BLaER1 (cell line): Measurements from ENCODE around the gene MAB21L4.
A peak's percentile ranks its signal among the peaks of the same experiment; 100 is the strongest.

Experiments
- H3K27ac ChIP-seq: shearing (Covaris generic); formaldehyde crosslinking; 2 replicates; pipeline ENCODE4 v1.8.1; 2022
- H3K27me3 ChIP-seq: shearing (Covaris generic); formaldehyde crosslinking; 2 replicates; pipeline ENCODE4 v1.8.1; 2022
- H3K36me3 ChIP-seq: shearing (Covaris generic); formaldehyde crosslinking; 2 replicates; pipeline ENCODE4 v1.8.1; 2022
- H3K4me1 ChIP-seq: shearing (Covaris generic); formaldehyde crosslinking; 2 replicates; pipeline ENCODE4 v1.8.1; 2022
- H3K4me2 ChIP-seq: shearing (Covaris generic); formaldehyde crosslinking; 2 replicates; pipeline ENCODE4 v1.8.1; 2022
- H3K4me3 ChIP-seq: shearing (Covaris generic); formaldehyde crosslinking; 2 replicates; pipeline ENCODE4 v1.8.1; 2022
- H3K9ac ChIP-seq: shearing (Covaris generic); formaldehyde crosslinking; 2 replicates; pipeline ENCODE4 v1.8.1; 2022
- H3K9me3 ChIP-seq: shearing (Covaris generic); formaldehyde crosslinking; 2 replicates; pipeline ENCODE4 v1.8.1; 2022
- H4K20me1 ChIP-seq: shearing (Covaris generic); formaldehyde crosslinking; 2 replicates; pipeline ENCODE4 v1.8.1; 2022
- Cebpa-rat ChIP-seq: shearing (Covaris generic); IDR thresholded peaks from 2 replicates; pipeline ENCODE4 v1.8.1; 2022

The MAB21L4 gene

DNA sequence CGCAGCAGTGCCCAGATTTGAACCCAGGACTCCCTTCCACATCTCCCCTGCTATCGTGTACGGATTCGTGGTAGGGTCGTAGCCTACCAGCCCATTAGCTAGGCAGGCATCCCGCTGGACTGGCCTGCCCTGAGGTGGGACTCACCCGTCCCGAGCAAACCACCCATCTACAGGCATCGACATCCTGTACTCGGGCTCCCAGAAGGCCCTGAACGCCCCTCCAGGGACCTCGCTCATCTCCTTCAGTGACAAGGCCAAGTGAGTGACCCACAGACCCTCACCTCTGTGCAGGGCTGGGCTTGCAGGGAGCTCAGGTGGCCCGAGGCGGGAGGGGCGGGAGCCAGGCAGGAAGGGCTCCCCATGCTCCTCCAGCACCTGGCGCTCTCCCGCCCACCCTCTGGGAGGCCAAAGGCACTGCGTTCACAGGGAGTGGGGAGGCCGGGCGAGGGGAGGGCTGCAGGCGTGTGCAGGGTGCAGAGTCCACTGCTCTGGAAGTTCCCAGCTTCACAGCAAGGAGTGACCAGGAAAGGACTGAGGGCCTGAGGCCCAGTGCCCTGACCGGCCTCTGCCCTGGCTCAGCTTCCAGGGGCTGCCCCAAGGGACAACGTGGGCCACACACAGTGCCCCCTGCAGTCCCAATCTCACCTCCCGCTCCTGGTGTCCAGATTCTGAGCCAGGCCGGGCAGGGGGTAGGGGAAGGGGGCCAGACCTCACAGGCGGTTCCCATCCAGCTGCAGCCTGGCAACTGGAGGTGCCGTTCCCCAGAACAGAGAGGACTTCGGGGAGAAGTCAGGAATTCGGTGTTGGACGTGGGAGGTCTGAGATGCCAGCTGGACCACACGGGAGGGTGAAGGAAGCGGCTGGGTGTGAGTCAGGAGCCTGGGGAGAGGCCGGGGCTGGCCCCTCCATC lies 21.9 kb downstream of the MAB21L4 start:
- peaks cover 33% of the 10 kb centered on the region for H3K4me1 ChIP-seq
- H3K27me3 ChIP-seq: no peaks in the 10 kb centered on the region
- TF ChIP-seq Cebpa-rat: no peak
- no peak overlapping the region for H3K27ac ChIP-seq
- no peaks in the 10 kb centered on the region for H3K9me3 ChIP-seq
- no peaks in the 10 kb centered on the region for H3K36me3 ChIP-seq
- no peak overlapping the region for H3K9ac ChIP-seq
- H4K20me1 ChIP-seq: no peaks in the 10 kb centered on the region
- H3K4me2 ChIP-seq: peak overlapping the region; percentile 24; the same call in 1 of the 2 replicates
- H3K4me3 ChIP-seq: no peak overlapping the region

DNA sequence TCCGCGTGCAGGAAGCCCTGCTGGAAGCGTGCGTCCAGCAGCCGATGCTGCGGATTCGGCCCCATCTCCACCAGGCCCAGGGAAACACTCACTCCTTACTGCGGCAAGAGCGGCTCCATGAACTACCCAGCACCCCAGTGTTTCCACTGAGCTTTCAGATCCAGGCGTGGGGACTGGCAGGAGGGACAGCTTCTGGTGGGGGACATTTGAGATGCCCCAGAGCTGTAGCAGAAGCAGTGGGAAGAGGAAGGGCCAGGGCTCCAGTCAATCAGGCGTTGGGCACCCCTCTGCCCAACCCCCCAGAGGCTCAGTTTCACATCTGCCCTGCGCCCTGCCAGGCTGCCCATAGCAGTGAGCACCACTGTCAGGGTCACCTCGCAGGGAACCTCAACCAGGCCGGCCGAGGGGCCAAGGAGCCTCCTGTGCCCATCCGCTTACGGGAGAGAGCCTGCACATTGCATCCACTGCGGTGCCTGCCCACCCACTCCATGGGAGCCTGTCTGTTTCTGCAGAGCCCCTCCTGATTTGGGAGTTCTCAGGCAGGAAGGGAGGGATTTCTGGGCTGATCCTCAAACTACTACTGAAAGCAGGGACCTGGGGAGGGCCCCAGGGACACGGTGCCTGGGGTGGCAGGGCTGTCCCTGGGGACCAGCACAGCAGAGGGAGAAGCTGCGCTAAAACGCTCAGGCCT lies 22.7 kb downstream of the MAB21L4 start:
- Histone ChIP-seq H4K20me1 (no peaks in the 10 kb centered on the region), H3K36me3 (no peaks in the 10 kb centered on the region), H3K9me3 (no peaks in the 10 kb centered on the region), H3K27me3 (no peaks in the 10 kb centered on the region), H3K4me3 (no peak overlapping the region), H3K4me1 (peaks cover 33% of the 10 kb centered on the region), H3K9ac (no peak overlapping the region), H3K4me2 (peak overlapping the region; percentile 24; the same call in 1 of the 2 replicates), H3K27ac (no peak overlapping the region)
- no peak for TF ChIP-seq Cebpa-rat

DNA sequence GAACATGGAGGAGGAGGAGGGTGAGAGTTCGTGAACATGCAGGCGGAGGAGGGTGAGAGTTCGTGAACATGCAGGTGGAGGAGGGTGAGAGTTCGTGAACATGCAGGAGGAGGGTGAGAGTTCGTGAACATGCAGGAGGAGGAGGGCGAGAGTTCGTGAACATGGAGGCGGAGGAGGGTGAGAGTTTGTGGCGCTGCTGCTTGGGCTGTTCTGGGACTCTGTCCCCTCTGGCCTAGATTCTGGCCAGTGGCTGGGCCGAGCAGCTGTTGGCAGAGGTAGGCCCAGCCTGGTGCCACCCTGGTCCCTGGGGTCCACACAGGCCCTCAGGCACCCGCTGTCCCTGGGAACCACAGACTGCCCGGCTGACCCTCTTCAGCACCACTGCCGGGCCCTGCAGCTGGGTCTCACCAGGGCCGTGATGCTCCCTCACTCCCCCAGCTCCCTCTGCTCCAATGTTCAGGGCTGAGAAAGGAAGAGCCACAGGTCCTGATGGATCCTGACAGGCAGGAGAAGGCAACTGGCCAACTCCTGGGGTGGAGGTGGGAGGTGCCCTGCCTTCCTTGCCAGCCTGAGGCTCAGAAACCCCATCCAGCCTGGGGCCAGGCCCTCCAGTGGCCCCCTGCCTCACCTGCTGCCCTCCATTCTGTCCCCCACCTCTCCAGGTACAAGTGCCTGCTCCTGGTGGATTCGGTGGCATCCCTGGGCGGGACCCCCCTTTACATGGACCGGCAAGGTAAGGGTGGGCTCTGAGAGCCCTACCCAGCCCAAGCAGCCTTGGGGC lies 23.4 kb downstream of the MAB21L4 start:
- Histone ChIP-seq H3K4me3 (no peak overlapping the region), H3K27ac (no peak overlapping the region), H3K9ac (no peak overlapping the region), H4K20me1 (no peaks in the 10 kb centered on the region), H3K9me3 (no peaks in the 10 kb centered on the region), H3K4me1 (peaks cover 27% of the 10 kb centered on the region), H3K36me3 (no peaks in the 10 kb centered on the region), H3K4me2 (no peak overlapping the region), H3K27me3 (no peaks in the 10 kb centered on the region)
- TF ChIP-seq Cebpa-rat: no peak

DNA sequence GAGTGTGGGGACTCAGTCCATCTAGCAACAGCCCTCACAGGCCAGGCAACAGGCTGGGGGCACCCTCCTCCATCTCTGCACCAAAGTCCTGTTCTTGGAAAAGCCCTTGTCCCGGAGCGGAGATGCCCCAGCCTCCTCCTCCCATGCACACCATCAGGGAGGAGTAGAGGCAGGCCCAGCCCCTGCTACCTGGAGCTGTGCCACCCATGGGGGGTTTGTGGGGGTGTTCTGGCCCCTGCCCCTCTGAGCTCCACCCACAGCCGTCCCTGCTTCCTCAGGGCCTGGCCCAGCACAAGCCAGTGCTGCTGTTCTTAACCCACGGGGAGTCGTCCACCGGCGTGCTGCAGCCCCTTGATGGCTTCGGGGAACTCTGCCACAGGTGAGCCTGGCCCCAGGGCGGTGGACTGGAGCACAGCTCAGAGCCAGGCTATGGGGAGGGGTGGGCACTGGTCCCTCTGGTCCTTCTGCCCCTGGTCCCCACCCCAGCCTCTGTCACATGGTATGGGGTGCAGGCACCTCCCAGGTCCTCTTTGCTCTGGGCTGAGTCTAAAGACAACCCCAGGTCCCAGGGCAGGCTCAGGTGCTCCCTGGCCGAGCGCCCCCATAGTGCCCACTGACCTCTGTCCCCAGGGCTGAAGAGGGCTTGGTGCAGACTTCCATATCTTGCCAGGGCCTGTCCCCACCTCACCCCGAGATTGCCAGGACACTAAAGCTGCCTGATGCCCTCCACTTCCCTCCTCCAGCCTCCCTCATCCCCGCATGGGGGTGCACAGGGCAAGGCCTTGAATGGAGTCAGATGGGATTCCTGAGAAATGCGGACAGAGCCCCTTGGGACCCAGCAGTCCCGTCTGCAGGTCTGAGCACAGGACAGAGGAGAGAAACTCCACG lies 24.6 kb downstream of the MAB21L4 start:
- H3K4me2 ChIP-seq: no peak overlapping the region
- H4K20me1 ChIP-seq: no peaks in the 10 kb centered on the region
- H3K4me1 ChIP-seq: peaks cover 15% of the 10 kb centered on the region
- H3K27ac ChIP-seq: no peak overlapping the region
- H3K9me3 ChIP-seq: no peaks in the 10 kb centered on the region
- H3K9ac ChIP-seq: no peak overlapping the region
- no peaks in the 10 kb centered on the region for H3K27me3 ChIP-seq
- no peak for TF ChIP-seq Cebpa-rat
- no peak overlapping the region for H3K4me3 ChIP-seq
- H3K36me3 ChIP-seq: no peaks in the 10 kb centered on the region

DNA sequence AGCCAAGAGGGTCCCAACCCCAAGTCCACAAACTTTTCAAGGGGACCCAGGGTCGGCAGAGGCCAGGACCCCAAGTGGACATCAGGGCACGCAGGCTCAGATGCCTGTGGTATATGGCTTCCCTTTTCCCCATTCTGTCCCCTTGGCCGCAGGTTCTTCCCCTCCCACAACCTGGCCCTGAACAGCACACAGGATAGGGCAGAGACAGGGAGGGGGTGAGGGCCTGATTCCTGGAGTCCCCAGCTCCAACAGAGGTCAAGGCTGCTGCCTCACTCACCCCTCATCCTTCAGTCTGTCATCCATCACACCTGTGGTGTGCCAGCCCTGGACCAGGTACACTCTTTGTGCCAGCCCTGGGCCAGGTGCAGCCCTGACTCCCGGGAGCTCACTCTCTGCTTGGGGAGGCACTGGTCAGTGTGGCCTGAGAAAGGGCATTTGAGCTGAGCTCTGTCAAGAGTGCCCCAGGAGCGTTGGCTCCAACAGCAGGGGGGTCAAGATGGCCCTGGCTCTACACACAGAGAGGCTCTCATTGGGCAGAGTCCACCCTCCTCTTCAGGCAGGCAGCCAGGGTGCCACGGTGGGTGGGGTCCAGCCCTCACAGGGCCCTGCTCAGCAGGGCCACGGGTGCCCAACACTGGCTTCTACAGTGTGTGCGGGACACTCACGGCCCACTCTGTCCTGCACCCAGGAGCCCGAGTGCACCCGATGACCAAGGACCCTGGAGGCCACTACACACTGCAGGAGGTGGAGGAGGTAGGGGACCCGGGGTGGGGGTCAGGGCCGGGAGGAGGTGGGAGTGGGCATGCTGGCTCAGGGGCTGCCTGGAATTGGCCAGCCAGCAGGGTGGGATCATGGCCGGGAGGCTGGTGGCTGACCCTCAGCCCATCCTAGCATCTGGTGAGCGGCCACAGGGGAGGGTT lies 25.7 kb downstream of the MAB21L4 start:
- Histone ChIP-seq H3K27ac (no peak overlapping the region), H3K36me3 (no peaks in the 10 kb centered on the region), H3K4me2 (no peak overlapping the region), H3K27me3 (no peaks in the 10 kb centered on the region), H3K4me1 (peaks cover 10% of the 10 kb centered on the region), H3K9ac (no peak overlapping the region), H4K20me1 (no peaks in the 10 kb centered on the region), H3K9me3 (no peaks in the 10 kb centered on the region), H3K4me3 (no peak overlapping the region)
- no peak for TF ChIP-seq Cebpa-rat

DNA sequence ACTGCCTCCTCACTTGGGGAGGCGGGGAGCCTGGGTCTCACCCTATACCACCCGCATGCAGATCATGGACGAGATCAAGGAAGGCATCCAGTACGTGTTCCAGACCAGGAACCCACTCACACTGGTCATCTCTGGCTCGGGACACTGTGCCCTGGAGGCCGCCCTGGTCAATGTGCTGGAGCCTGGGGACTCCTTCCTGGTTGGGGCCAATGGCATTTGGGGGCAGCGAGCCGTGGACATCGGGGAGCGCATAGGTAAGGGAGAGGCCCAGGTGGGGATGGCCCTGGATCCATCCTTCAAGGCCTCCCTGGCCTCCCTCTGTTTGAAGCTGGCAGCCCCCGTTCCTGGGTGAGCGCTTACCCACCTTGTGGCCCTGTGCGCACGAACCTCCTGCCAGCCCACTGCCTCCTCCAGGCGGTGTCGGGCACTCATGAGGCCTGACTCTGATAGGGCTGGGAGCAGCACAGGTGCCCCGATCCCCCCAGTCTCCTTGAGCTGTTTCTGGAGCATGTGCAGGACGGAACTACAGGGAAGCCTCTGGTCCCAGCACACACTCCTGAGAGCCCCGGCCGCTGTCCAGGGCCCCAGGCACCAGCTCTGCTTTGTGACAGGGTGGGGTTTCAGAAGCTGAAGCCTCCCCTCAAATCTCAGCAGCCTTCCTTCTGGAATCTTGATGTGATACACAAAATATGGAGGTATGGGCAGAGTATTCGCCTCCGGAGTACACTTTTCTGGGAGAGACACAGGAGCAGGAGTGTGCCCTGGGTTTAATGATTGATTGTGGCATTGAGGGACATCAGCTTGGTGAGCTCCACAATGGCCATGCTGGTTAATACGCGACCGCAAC lies 26.6 kb downstream of the MAB21L4 start:
- H3K27ac ChIP-seq: no peak overlapping the region
- no peak overlapping the region for H3K4me3 ChIP-seq
- H3K27me3 ChIP-seq: no peaks in the 10 kb centered on the region
- H4K20me1 ChIP-seq: no peaks in the 10 kb centered on the region
- H3K9ac ChIP-seq: no peak overlapping the region
- H3K4me2 ChIP-seq: no peak overlapping the region
- no peak for TF ChIP-seq Cebpa-rat
- no peaks in the 10 kb centered on the region for H3K9me3 ChIP-seq
- peaks cover 10% of the 10 kb centered on the region for H3K4me1 ChIP-seq
- H3K36me3 ChIP-seq: no peaks in the 10 kb centered on the region

DNA sequence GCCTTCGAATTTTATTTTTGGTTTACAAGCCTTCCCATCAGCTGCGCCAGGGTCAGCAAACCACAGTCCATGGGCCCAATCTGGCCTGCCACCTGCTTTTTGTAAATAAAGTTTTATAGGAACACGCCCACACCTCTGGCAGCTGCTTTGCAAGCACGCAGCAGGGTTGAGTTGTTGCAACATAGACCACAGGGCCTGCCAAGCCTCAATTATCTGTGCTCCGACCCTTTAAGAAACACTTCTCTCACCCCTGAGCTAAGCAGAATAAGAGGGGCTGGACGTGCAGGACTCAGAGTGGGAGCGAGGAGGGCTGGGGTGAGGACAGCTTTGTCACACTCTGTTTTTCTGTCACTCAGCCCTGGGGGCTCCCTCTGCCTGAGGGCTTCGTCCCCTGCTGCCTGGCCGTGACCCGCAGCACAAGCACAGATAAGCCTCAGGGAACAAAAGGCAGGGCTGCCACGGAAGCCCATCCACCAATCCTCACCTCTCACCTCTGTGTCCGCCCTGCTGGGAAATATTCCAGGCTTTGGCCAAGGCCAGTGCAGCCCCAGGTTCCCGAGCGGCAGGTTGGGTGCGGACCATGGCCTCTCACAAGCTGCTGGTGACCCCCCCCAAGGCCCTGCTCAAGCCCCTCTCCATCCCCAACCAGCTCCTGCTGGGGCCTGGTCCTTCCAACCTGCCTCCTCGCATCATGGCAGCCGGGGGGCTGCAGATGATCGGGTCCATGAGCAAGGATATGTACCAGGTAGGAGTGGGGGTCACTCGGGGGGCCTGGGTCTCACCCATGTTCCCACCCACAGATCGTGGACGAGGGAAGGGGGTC lies 27.5 kb downstream of the MAB21L4 start, which contains the start of gene AGXT:
Gene AGXT (plus strand): TSS at position 539 of the 823 bp plus-strand sequence. CDS start 42 bp downstream, at position 581.
- no peak for TF ChIP-seq Cebpa-rat
- H3K27me3 ChIP-seq: no peaks in the 10 kb centered on the region
- no peak within 1 kb of the TSS for H3K4me2 ChIP-seq
- H3K4me3 ChIP-seq: no peak within 1 kb of the TSS
- no peaks in the 10 kb centered on the region for H4K20me1 ChIP-seq
- H3K36me3 ChIP-seq: no peaks in the 10 kb centered on the region
- no peak within 1 kb of the TSS for H3K9ac ChIP-seq
- H3K4me1 ChIP-seq: peaks cover 2% of the 10 kb centered on the region
- no peaks in the 10 kb centered on the region for H3K9me3 ChIP-seq
- no peak within 1 kb of the TSS for H3K27ac ChIP-seq
